Measurements from ENCODE around the gene NEUROD6. TPM values are rescaled to one million over a fixed set of nuclear protein-coding genes. Genes with fewer than 3 reads are reported as not detected.

Gene NEUROD6
- polyA plus RNA-seq, 3 donors = not detected

GRCh38 chr7:31310321-31310935, 30.1 kb downstream of the NEUROD6 start:
- no peaks in the 10 kb centered on the region for H3K9me3 ChIP-seq (replicated peaks in 1 of 2; ENCODE audit: control insufficient read depth in 1 of 2, insufficient read depth in 1 of 2, low read length in 2 of 2)
- H4K20me1 ChIP-seq (ENCODE audit: insufficient read depth, low read length) = no peaks in the 10 kb centered on the region
- Mint-ChIP-seq H3K4me1 (no peaks in the 10 kb centered on the region), H3K27me3 (ENCODE audit: low read depth in 3 of 3) (peaks cover 0 to 2% (median 0%) of the 10 kb centered on the region in 3 donors), H3K27ac (no peak overlapping the region), H3K9me3 (no peaks in the 10 kb centered on the region), H3K36me3 (no peaks in the 10 kb centered on the region), H3K4me3 (no peak overlapping the region)
- no peak overlapping the region for H3K9ac ChIP-seq (ENCODE audit: insufficient read depth, low read length, poor library complexity, severe bottlenecking)
- TF ChIP-seq CTCF (IDR thresholded peaks at IDR 0.05) = no peak
- H3K36me3 ChIP-seq (replicated peaks in 1 of 2; ENCODE audit: control insufficient read depth in 1 of 2, insufficient read depth in 2 of 2, low read length in 2 of 2) = no peaks in the 10 kb centered on the region
- H3K27me3 ChIP-seq (ENCODE audit: control insufficient read depth in 2 of 2, insufficient read depth in 2 of 2, low read length in 2 of 2) = no peaks in the 10 kb centered on the region
- no peak overlapping the region for H3K27ac ChIP-seq (ENCODE audit: low read depth in 1 of 2, low read length in 2 of 2)
- H3K4me3 ChIP-seq (replicated peaks in 1 of 3; ENCODE audit: low read depth in 2 of 3, low read length in 3 of 3) = no peak overlapping the region
- H3K4me2 ChIP-seq (replicated peaks; ENCODE audit: extremely low read depth, low read length, poor library complexity, severe bottlenecking) = no peak overlapping the region
- WGBS (ENCODE audit: insufficient coverage) = no CpG with 5 or more reads among the region's 4 CpGs
- no peak for DNase-seq
- intact Hi-C loops (cut with micrococcal nuclease) = loop anchor here in 1 of 2 donors (5.0 kb wide), 1 partner anchor 48 kb away; no protein-coding TSS in a partner anchor
- H3K4me1 ChIP-seq (ENCODE audit: control insufficient read depth in 1 of 2, insufficient read depth in 2 of 2, low read length in 2 of 2) = no peaks in the 10 kb centered on the region
- H2AFZ ChIP-seq (ENCODE audit: insufficient read depth, low read depth, low read length, poor library complexity, severe bottlenecking) = no peak overlapping the region
- H3K79me2 ChIP-seq (ENCODE audit: insufficient read depth, low read length) = no peaks in the 10 kb centered on the region

DNA sequence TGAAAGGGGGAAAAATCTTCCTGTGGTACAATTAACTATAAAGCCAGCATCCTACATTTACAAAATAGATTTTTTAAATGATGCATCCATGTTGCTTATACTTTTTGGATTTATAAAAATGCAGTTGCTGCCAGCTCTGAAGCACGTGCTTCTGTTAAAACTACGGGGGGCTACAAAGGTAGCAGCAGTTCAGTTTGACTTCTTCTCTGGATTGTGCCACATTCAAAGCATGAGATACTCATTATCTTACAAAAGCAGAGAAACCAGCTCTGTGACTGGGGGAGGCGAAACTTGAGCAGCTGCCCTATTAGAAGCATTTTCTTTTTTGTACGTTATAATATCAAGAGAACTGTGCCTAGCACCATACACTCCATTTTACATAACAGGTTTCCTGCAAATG, 31.1 kb downstream of the NEUROD6 start:
- no peak overlapping the region for H2AFZ ChIP-seq (ENCODE audit: insufficient read depth, low read depth, low read length, poor library complexity, severe bottlenecking)
- H3K27ac ChIP-seq (ENCODE audit: low read depth in 1 of 2, low read length in 2 of 2) = no peak overlapping the region
- H3K9ac ChIP-seq (ENCODE audit: insufficient read depth, low read length, poor library complexity, severe bottlenecking) = no peak overlapping the region
- H3K27me3 ChIP-seq (ENCODE audit: control insufficient read depth in 2 of 2, insufficient read depth in 2 of 2, low read length in 2 of 2) = no peaks in the 10 kb centered on the region
- H3K4me2 ChIP-seq (replicated peaks; ENCODE audit: extremely low read depth, low read length, poor library complexity, severe bottlenecking) = no peak overlapping the region
- TF ChIP-seq CTCF (IDR thresholded peaks at IDR 0.05) = no peak
- Mint-ChIP-seq H3K27ac (no peak overlapping the region), H3K27me3 (ENCODE audit: low read depth in 3 of 3) (peaks cover 0 to 3% (median 0%) of the 10 kb centered on the region in 3 donors), H3K9me3 (peaks cover 0 to 2% (median 0%) of the 10 kb centered on the region in 7 donors), H3K36me3 (no peaks in the 10 kb centered on the region), H3K4me1 (no peaks in the 10 kb centered on the region), H3K4me3 (no peak overlapping the region)
- no peaks in the 10 kb centered on the region for H3K9me3 ChIP-seq (replicated peaks in 1 of 2; ENCODE audit: control insufficient read depth in 1 of 2, insufficient read depth in 1 of 2, low read length in 2 of 2)
- no peaks in the 10 kb centered on the region for H3K36me3 ChIP-seq (replicated peaks in 1 of 2; ENCODE audit: control insufficient read depth in 1 of 2, insufficient read depth in 2 of 2, low read length in 2 of 2)
- no peaks in the 10 kb centered on the region for H3K4me1 ChIP-seq (ENCODE audit: control insufficient read depth in 1 of 2, insufficient read depth in 2 of 2, low read length in 2 of 2)
- intact Hi-C loops (cut with micrococcal nuclease) = no loop called here
- H3K79me2 ChIP-seq (ENCODE audit: insufficient read depth, low read length) = no peaks in the 10 kb centered on the region
- H4K20me1 ChIP-seq (ENCODE audit: insufficient read depth, low read length) = no peaks in the 10 kb centered on the region
- no peak overlapping the region for H3K4me3 ChIP-seq (replicated peaks in 1 of 3; ENCODE audit: low read depth in 2 of 3, low read length in 3 of 3)
- DNase-seq = no peak
- 69% methylated on average over 3 of the region's 4 CpGs for WGBS (ENCODE audit: insufficient coverage)
